SK-N-SH (cell line): ENCODE results near the gene MED29. TPM values are rescaled to one million over a fixed set of nuclear protein-coding genes. Genes with fewer than 3 reads are reported as not detected.

ENCODE experiments used
- CTCF ChIA-PET: fragments of 300-600, 350-600 bp; formaldehyde crosslinking; extraction: SDS; loops from one replicate; lab custom pipeline; 2021; lab: Yijun Ruan, JAX
- POLR2A ChIA-PET: fragments of 350-600 bp; sonication (Branson Sonifier 250); formaldehyde crosslinking; extraction: SDS; loops from one replicate; lab custom pipeline; 2020; ENCODE audit warnings: antibody characterized with exemption, inconsistent platforms; lab: Yijun Ruan, JAX
- DNase-seq: peaks from one replicate; pipeline ENCODE4 v3.0.0; 2012
- H2AFZ ChIP-seq: fragments of 200-600 bp; sonication (generic); 2 replicates; pipeline ENCODE4 v1.8.1; 2016; ENCODE audit warnings: antibody characterized with exemption, mild to moderate bottlenecking, low read depth
- H3F3A ChIP-seq: fragments of 200-600 bp; sonication (generic); replicated peaks from 2 replicates; pipeline ENCODE3; 2016; ENCODE audit warnings: antibody characterized with exemption, mild to moderate bottlenecking; ENCODE audit not compliant: insufficient read depth
- H3K27ac ChIP-seq, 2 experiments: fragments of 200-500 bp in 1 of 2; fragments of 200-600 bp in 1 of 2; sonication (Bioruptor generic) in 1 of 2; sonication (generic), shearing (Covaris generic) in 1 of 2; 2 replicates each; pipeline versions ENCODE4 v1.5.1 to v1.6.1; 2014 to 2016; ENCODE audit warnings: low read depth in 2 of 2, inconsistent platforms in 1 of 2, low read length in 1 of 2, mild to moderate bottlenecking in 1 of 2, mixed read lengths in 1 of 2
- H3K27me3 ChIP-seq: fragments of 200-600 bp; sonication (generic), shearing (Covaris generic); 2 replicates; pipeline ENCODE4 v1.6.1; 2016; ENCODE audit warnings: mixed run types; ENCODE audit not compliant: insufficient read depth
- H3K36me3 ChIP-seq, 2 experiments: fragments of 200-500 bp in 1 of 2; fragments of 200-600 bp in 1 of 2; sonication (Bioruptor generic) in 1 of 2; sonication (generic) in 1 of 2; replicated peaks in 1 of 2; 2 replicates each; pipeline versions ENCODE3 to v1.5.1; 2014 to 2016; ENCODE audit warnings: low read length in 1 of 2, mild to moderate bottlenecking in 1 of 2; ENCODE audit not compliant: insufficient read depth in 2 of 2, control insufficient read depth in 1 of 2
- H3K4me1 ChIP-seq, 2 experiments: fragments of 200-500 bp in 1 of 2; fragments of 200-600 bp in 1 of 2; sonication (Bioruptor generic) in 1 of 2; sonication (generic), shearing (Covaris generic) in 1 of 2; 2 replicates each; pipeline versions ENCODE4 v1.5.1 to v1.6.1; 2014 to 2016; ENCODE audit warnings: low read depth in 1 of 2, low read length in 1 of 2, mixed run types in 1 of 2; ENCODE audit not compliant: insufficient read depth in 2 of 2, control insufficient read depth in 1 of 2
- H3K4me2 ChIP-seq: fragments of 200-600 bp; sonication (generic), shearing (Covaris generic); 2 replicates; pipeline ENCODE4 v1.6.1; 2017; ENCODE audit warnings: mixed run types
- H3K4me3 ChIP-seq, 2 experiments: fragments of 200-500 bp in 1 of 2; fragments of 200-600 bp in 1 of 2; sonication (Bioruptor generic) in 1 of 2; sonication (generic), shearing (Covaris generic) in 1 of 2; 2 replicates each; pipeline versions ENCODE4 v1.5.1 to v1.8.1; 2014 to 2016; ENCODE audit warnings: low read depth in 2 of 2, inconsistent platforms in 1 of 2, low read length in 1 of 2, mild to moderate bottlenecking in 1 of 2, mixed read lengths in 1 of 2, moderate library complexity in 1 of 2
- H3K79me2 ChIP-seq: fragments of 200-600 bp; sonication (generic); 2 replicates; pipeline ENCODE4 v1.8.1; 2017; ENCODE audit warnings: mild to moderate bottlenecking; ENCODE audit not compliant: insufficient read depth
- H3K9ac ChIP-seq: fragments of 200-600 bp; sonication (generic); 2 replicates; pipeline ENCODE4 v1.6.1; 2017; ENCODE audit warnings: mixed run types
- H3K9me2 ChIP-seq: fragments of 200-600 bp; sonication (generic); 2 replicates; pipeline ENCODE4 v1.6.1; 2017; ENCODE audit warnings: mixed run types
- H3K9me3 ChIP-seq: fragments of 200-600 bp; sonication (generic); 2 replicates; pipeline ENCODE4 v1.6.1; 2017; ENCODE audit warnings: mixed run types, mild to moderate bottlenecking, moderate library complexity
- H4K20me1 ChIP-seq: fragments of 200-600 bp; sonication (generic); 2 replicates; pipeline ENCODE4 v1.6.1; 2017; ENCODE audit warnings: mild to moderate bottlenecking, mixed run types; ENCODE audit not compliant: insufficient read depth
- CHD2 ChIP-seq: fragments of 150-350 bp; IDR thresholded peaks from 2 replicates; pipeline ENCODE4 v1.6.1; 2018; ENCODE audit warnings: low read length; ENCODE audit not compliant: partially characterized antibody
- EP300 ChIP-seq, 2 experiments: IDR thresholded peaks; 2 replicates each; pipeline versions ENCODE4 v1.4.0 to v1.6.1; 2012; ENCODE audit warnings: borderline replicate concordance in 1 of 2, low read depth in 1 of 2, low read length in 1 of 2
- IRF3 ChIP-seq: fragments of 150-350 bp; IDR thresholded peaks from 2 replicates; pipeline ENCODE4 v1.6.1; 2016; ENCODE audit warnings: mild to moderate bottlenecking, low read depth, low read length
- MEF2A ChIP-seq: IDR thresholded peaks from 2 replicates; pipeline ENCODE4 v1.4.0; 2012; ENCODE audit warnings: low read depth, borderline replicate concordance
- POLR2AphosphoS5 ChIP-seq: IDR thresholded peaks from 2 replicates; pipeline ENCODE4 v1.6.1; 2012; ENCODE audit warnings: low read depth, low read length
- RAD21 ChIP-seq: IDR thresholded peaks from 2 replicates; pipeline ENCODE4 v1.6.1; 2012; ENCODE audit warnings: mild to moderate bottlenecking, low read length
- RCOR1 ChIP-seq: fragments of 150-350 bp; IDR thresholded peaks from 2 replicates; pipeline ENCODE4 v1.6.1; 2017; ENCODE audit warnings: antibody characterized with exemption, low read length
- RFX5 ChIP-seq: IDR thresholded peaks from 2 replicates; pipeline ENCODE4 v1.6.1; 2012; ENCODE audit warnings: mild to moderate bottlenecking, improper control_type of control experiment, low read length
- RXRA ChIP-seq: IDR thresholded peaks from 2 replicates; pipeline ENCODE4 v1.4.0; 2012; ENCODE audit warnings: low read depth, mild to moderate bottlenecking, borderline replicate concordance
- TAF1 ChIP-seq: IDR thresholded peaks from 2 replicates; pipeline ENCODE4 v1.6.1; 2012; ENCODE audit warnings: low read depth, mild to moderate bottlenecking, low read length, moderate library complexity, borderline replicate concordance
- TCF12 ChIP-seq: IDR thresholded peaks from 2 replicates; pipeline ENCODE4 v1.4.0; 2012
- USF1 ChIP-seq: IDR thresholded peaks from 2 replicates; pipeline ENCODE4 v1.4.0; 2012; ENCODE audit warnings: low read depth, borderline replicate concordance
- YY1 ChIP-seq: IDR thresholded peaks from 2 replicates; pipeline ENCODE4 v1.4.0; 2012; ENCODE audit warnings: low read depth, mild to moderate bottlenecking
- WGBS: methylation state at CpG from one replicate; pipeline ENCODE4 v1.1.6; 2017; ENCODE audit warnings: low lambda C conversion rate; 5-methylcytosine and 5-hydroxymethylcytosine counted together
- polyA plus RNA-seq, 3 experiments: library from polyadenylated mRNA; depleted of rRNA; stranded (reverse); fragments of >200 nt; gene quantifications; 2 replicates each; pipeline ENCODE4 v1.2.3, GENCODE V29; 2012

Gene MED29
- polyA plus RNA-seq, 1 of the 3 experiments (the other 2 are of a cell fraction), result 32.0 TPM

GRCh38 chr19:39369200-39369599 is 22.0 kb upstream of the MED29 start:
- H3K4me3 ChIP-seq, result no peak overlapping the region
- 0 out of 2 replicates have a peak, but pooled peaks cover 3% of the 10 kb centered on the region for H3K79me2 ChIP-seq
- H3K4me2 ChIP-seq, result no peak overlapping the region
- H3K9me3 ChIP-seq, result no peaks in the 10 kb centered on the region
- no peak overlapping the region for H2AFZ ChIP-seq
- H3K27ac ChIP-seq, result no peak overlapping the region
- H3K9me2 ChIP-seq, result no peaks in the 10 kb centered on the region
- no peak overlapping the region for H3K9ac ChIP-seq
- no peaks in the 10 kb centered on the region for H4K20me1 ChIP-seq
- POLR2A ChIA-PET, result no interaction called here
- H3K36me3 ChIP-seq, result peaks cover 17 to 37% of the 10 kb centered on the region in 2 experiments
- 82% methylated on average over 2 of the region's 2 CpGs for WGBS
- TF ChIP-seq YY1 (no peak), POLR2AphosphoS5 (no peak), RFX5 (no peak), MEF2A (no peak), CHD2 (no peak), USF1 (no peak), TCF12 (no peak), RCOR1 (no peak), TAF1 (no peak)
- H3K4me1 ChIP-seq, result peaks cover 7 to 15% of the 10 kb centered on the region in 2 experiments; a peak in 2 of 4 replicates
- no peaks in the 10 kb centered on the region for H3K27me3 ChIP-seq
- no peak for DNase-seq
- peaks cover 10% of the 10 kb centered on the region for H3F3A ChIP-seq
- CTCF ChIA-PET, result interaction anchor here (0.6 to 1.6 kb wide), 4 partner anchors 12 to 439 kb away, joined by 3 read pairs; partner anchors contain the start of genes MRPS12 and SARS2

- peaks cover 25 to 39% of the 10 kb centered on the region in 2 experiments for H3K36me3 ChIP-seq
- no peak for DNase-seq
- POLR2A ChIA-PET, result no interaction called here
These were observed 20.4 kb upstream of the MED29 start for GRCh38 chr19:39370735-39371134.

More at GRCh38 chr19:39370735-39371134, 20.4 kb upstream of the MED29 start:
- 94% methylated on average over 5 of the region's 5 CpGs for WGBS
- Histone ChIP-seq H3F3A (peaks cover 10% of the 10 kb centered on the region), H3K27me3 (no peaks in the 10 kb centered on the region), H4K20me1 (no peaks in the 10 kb centered on the region), H3K79me2 (0 out of 2 replicates have a peak, but pooled peaks cover 3% of the 10 kb centered on the region), H3K4me2 (no peak overlapping the region), H3K27ac (no peak overlapping the region), H3K4me1 (peaks cover 7 to 15% of the 10 kb centered on the region in 2 experiments; a peak in 2 of 4 replicates), H3K9me2 (no peaks in the 10 kb centered on the region), H3K4me3 (no peak overlapping the region), H3K9ac (no peak overlapping the region), H3K9me3 (no peaks in the 10 kb centered on the region), H2AFZ (no peak overlapping the region)
- TF ChIP-seq RXRA (no peak), YY1 (no peak), POLR2AphosphoS5 (no peak), IRF3 (no peak), RAD21 (no peak), EP300 (IDR thresholded peaks at IDR 0.05; ENCODE audit: borderline replicate concordance in 1 of 2, low read depth in 1 of 2, low read length in 1 of 2) (no peak)
- CTCF ChIA-PET, result interaction anchor here (1.1 kb wide), 1 partner anchor 29 kb away, joined by 3 read pairs; the partner anchor contains the start of gene SAMD4B
